Activated naive CD4-positive, alpha-beta T cell treated with anti-CD3 and anti-CD28 coated beads, Interleukin-2, amount 50 U/mL, for 16 hours (primary cell): ENCODE measurements around the gene RPS15.

Experiments used
- DNase-seq: peaks from one replicate; pipeline ENCODE4 v3.0.0-alpha.2; 2020

The RPS15 gene

DNA sequence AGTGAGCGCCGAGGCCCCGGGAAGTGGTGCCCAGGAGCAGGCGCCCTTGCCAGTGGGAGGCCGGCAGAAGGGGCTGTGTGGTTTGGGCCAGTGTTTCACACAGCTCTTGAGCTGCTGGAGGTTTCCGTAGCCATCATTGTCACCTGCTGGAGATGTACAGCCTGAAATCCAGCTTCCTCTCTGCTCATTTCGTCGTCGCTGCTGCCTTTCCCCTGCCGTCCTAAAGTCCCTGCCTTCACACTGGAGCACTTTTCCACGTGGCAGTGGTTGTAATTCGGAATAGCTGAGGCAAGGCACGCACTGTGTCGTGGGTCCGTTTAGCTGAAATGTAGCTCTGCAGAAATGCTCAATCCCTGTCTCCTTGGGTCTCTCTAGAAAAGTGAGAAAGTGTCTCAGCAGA lies 17.6 kb upstream of the RPS15 start:
- DNase-seq, result no peak

DNA sequence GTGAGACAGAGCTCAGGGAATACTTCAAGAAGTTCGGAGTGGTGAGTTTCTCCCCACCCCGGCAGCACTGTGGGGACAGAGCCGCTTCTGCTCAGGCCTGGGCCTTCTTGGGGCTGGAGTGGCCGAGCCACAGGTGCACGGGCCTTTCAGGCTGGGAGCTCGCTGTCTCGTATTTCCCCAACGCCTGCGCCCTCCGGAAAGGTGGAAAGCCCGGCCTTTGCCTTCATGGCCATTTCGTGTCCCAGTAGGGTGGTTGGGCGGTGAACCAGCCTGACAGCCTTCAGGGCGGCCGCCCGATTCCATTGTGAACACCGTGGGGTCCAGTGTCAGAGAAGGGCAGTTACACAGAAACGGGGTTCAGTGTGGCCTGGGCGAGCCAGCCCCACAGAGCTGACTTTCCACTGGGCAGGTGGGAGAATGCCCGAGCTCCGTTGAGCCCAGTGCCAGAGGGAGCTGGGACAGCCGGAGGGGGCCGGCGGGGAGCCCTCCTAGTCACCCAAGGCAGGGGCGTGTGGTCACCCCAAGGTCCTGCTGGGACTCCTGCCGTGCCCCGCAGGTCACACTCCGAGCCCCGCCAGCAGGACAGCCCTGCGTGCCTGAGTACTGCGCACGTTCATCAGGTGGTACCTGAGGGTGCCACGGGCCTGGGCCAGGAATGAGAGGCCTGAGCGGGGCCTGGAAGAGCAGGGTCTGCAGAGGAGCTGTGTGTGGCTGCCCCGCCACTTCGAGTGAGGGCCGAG lies 16.8 kb upstream of the RPS15 start:
- no peak for DNase-seq

DNA sequence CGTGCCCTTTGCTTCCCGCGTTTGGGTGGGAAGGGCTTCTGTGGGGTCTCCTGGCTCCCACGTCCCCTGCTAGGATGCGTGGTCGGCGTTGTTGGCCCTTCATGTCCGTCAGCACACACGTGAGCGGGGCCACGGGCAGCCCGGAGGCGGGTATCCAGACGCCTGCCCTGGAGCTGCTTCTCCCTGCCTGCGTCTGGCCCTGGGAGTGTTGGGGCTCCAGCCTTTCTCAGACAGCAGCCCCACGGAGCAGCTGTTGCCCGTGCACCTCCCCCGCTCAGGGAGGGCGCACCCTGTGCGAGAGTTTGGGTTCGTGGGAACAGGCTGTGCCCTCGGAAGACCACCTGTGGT lies 16.3 kb upstream of the RPS15 start:
- no peak for DNase-seq

DNA sequence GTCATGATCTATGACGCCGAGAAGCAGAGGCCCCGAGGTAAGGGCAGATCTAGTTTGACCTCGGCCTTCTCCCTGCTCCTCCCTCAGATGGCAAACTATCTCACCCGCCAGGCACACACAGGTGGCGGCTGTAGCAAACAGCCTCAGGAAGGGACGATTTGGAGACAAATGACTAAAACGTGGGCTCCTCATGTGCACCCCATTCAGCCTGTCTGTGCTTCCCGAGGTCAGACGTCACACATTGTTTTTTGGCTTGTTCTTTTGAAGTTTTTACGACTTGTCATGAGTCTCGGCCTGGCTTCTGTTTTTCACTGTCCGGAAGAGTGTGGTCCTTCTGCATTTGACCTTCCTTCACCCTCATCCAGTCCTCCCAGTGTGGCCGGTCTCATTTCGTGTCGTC lies 15.8 kb upstream of the RPS15 start:
- DNase-seq, result no peak

DNA sequence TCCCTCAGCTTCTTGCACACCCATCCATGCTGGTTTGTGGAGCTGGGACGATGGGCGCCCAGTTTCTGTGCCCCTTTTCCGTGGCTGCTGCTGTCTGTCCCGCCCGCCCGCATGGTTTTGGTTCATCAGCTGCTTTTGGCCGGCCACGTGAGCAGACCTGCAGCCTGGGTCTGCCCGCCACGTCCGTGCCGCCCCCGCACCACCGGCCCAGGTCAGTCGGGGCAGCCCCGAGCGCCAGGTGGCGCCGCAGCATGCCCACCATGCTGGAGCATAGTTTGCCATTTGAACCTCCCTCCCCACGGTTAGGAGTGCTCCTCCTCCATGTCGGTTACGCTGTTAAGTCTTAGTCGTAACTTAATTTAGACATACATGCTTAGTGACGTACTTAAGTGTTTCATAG lies 15.3 kb upstream of the RPS15 start:
- no peak for DNase-seq

DNA sequence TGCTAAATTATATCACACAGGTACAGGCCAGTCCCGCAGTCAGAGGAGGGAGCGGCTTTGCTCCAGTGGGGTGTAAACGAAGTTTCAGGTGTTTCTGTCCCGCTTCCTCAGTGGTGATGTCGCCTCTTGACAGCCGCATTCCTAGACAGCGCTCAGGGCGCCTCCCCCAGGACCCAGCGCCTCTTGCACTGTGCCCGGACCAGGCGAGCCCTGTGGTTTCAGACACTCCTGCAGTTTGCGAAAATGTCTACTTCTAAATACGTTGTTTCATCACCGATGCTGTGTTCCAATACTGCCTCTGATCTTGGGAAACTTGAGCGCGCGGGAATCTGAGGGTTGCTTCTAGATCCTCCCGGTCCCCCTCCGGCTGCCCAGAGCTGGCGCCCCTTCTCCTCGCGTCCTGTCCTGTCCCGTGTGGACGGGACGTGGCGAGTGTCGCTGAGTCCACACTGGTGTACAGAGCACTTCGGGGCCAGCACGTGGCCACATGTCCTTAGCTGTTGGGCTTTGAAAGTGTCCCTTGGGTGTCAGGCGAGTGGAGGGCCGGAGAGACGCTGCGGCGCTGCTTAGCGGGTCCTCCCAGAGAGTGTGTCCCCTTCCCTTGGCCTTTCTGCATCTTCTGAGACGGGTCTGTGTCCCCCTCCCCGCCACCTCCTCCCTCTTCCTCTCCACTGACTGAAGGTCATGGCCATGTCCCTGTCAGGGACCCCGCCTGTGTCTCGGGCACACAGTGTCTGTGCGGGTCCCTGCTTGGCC lies 14.6 kb upstream of the RPS15 start:
- DNase-seq, result no peak

DNA sequence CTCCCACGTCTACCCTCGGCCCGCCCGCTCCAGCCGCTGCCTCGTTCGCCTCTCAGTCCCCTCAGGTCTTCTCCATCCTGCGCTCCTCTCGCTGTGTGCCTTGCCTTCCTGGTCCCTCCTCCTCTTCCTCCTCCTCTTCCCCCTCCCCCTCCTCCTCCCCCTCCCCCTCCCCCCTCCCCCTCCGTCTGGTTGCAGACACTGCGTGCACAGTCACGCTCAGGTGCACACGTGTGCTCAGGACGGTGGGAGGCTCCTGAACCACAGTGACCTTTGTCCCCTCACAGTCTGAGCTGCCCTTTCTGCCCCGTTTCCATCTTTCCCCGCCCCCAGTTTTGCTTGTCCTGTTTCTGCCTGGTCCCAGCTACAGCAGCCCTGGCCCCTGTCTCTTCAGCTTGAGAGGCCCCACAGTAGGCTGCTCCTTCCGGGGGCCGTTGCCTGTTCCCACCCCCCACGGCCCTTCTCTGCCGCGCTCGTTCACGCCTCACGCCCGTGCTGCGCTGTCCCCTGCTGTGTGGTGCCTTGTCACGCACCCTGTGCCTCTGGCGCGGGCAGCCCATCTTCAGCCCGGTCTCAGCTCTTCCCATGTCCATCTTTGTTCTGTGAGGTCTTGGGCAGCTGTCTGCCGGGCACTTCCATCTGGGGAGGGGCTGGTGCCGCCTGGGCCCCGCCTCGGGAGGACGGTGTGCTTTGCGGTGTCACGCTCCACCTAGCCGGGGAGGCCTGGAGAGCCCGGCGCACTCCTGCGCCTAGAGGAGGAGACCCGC lies 13.8 kb upstream of the RPS15 start:
- DNase-seq, result no peak

DNA sequence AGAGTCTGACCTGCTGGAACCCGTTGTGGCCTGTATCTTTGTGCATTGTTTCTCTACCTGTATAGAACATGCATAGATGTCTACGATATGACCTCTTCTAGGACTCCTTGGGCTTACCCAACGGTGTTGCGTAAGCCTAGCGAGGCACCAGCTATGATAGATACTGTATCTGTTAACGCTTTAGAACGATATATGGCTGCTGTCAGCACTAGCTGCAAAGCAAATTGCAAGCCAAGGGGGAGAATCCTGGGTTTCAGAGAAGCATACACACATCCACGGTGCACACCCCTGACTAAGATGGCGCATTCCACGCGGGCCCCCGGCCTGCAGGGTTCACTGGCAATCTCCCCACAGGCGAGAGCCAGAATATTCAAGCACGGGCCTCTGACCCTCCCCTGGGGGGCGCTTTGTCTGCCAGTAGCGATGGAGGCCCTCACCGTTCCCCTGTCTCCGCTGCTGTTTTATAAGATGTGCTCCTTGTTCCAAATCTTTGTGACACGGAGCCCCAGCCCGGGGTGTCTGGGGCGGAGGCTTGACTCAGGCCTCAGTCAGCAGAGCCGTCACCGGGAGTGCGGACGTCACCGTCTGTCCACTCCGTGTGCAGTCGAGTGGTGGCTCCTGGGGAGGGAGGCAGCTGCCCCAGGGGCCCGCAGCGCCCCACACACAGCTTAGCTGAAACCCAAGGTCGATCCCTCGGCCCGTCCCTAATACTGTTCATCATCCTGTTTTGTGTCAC lies 12.9 kb upstream of the RPS15 start:
- no peak for DNase-seq

DNA sequence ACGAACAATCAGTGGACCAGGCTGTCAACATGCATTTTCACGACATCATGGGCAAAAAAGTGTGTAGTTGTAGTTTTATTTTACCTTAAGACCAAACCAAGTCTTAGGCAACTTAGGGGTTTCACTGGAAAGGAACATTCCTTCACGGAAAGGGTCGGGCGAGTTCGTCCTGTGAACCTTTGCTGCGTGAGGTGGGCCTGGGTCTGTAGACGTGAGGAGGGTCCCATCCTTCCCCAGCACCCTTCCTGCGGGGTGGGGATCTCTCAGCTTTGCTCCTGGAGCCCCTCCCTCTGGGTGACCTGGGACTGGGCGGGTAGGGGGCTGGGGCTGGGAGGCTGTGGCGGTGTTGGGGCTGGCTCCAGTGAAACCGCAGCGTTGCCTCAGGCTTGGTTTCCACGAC lies 12.3 kb upstream of the RPS15 start:
- no peak for DNase-seq

DNA sequence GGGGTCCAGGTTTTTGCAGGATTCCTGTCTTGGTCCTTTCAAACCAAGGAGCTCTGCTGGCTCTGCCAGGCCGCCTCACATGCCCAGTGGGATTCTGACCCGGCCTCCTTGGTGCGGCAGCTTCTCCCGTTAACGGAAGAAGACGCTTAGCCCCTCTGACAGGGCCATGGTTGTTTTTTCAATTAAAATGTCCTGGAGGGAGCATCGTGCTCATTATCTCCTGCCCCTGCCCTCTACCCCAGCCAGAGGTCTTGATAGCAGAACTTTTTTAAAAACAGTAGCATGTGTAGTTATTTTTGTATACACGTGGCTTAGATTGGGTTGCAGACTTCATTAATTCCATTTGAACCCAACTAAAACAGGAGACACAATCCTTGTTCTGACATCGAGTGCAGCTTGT lies 11.5 kb upstream of the RPS15 start:
- no peak for DNase-seq

DNA sequence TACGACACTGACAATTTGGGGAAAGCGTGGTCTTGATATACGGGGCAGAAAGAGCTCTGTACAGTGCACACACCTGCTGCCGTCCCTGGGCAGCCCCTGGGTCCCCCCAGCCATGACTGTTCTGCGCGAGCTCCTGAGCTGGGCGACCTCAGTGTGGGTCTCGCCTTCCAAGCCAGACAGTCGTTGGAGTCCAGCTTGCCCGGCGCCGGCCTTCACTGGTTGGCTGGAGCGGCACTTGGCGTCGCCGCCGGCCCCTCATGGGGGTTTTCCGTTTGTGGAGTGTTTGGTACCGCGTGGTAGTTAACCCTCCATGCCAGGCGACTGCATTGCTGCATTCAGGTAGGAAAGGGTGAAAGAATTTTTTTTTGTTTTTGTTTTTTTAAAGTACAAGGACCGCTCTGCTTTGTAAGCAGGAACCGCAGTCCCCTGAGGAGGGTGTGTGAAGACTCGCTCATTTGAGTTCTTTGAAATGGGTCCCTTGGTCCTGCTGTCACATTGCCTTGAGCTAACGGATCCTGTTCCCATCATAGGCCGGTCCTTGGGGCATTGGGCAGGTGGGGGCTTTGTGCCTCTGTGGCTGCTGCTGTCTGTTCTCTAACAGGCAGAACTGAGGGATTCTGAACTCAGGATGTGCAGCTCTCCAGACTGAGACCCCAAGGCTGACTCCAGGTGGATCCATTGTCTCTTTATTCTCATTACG lies 10.8 kb upstream of the RPS15 start:
- no peak for DNase-seq

DNA sequence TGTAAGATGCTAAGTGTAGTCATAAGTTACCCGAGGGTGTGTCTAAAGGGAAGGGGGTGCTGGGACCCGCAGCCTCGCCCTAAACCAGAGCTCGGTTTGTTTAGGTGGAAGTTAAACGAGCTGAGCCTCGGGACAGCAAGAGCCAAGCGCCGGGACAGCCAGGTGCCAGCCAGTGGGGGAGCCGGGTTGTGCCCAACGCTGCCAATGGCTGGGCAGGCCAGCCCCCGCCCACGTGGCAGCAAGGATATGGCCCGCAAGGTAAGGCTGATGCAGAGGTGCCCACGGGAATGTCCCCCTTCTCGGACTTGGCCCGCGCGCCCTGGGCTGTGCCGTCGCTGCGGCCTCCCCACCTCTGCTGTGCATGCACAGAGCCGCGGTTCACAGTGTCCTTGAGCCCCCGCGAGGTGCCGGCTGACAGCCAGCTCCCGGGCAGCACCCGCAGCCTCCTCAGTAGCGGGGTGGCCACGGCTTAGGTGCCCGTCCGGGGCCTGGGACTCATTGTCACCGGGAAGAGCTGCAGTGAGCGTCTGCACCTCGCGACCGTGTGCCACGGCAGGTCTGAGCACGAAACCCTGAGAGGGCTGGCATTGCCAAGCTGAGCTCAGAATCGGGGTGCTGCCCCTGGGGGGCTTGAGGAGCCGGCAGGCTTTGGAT lies 9.3 kb upstream of the RPS15 start:
- no peak for DNase-seq

DNA sequence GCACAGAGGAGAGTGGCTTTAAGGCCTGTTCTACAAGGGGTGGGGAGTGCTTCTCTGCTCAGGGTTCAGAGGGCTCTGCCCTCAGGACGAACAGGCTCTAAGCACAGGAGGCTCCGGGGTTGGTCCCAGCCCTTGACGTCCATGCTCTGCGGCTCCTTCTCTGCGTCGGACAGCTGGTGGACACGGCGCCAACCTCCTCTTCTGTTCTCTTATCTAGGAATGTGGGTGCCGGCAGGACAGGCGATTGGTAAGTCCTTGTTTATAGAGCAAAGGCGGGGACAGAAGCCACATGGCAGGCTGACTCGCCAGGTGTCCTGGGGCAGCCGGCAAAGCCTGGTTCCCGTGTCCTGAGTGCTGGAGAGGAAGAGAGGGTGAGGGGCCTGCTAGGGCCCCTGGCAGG lies 8.4 kb upstream of the RPS15 start:
- DNase-seq, result no peak

DNA sequence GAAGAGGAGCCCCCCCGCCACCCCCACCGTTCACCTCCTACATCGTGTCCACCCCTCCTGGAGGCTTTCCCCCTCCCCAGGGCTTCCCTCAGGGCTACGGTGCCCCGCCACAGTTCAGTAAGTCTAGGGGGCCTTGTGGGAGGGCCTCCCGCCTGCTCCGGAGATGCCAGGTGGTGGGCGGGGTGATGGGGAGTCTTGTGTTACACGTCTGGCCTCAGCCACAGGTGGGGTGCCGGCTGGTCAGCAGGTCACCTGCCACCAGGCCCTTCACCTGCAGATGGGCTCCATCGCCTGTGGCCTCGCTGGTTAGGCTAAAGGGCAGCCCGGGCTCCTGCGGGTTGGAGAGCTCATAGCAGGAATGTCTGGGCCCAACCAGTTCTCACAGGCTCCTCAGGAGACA lies 8.0 kb upstream of the RPS15 start:
- DNase-seq, result no peak

DNA sequence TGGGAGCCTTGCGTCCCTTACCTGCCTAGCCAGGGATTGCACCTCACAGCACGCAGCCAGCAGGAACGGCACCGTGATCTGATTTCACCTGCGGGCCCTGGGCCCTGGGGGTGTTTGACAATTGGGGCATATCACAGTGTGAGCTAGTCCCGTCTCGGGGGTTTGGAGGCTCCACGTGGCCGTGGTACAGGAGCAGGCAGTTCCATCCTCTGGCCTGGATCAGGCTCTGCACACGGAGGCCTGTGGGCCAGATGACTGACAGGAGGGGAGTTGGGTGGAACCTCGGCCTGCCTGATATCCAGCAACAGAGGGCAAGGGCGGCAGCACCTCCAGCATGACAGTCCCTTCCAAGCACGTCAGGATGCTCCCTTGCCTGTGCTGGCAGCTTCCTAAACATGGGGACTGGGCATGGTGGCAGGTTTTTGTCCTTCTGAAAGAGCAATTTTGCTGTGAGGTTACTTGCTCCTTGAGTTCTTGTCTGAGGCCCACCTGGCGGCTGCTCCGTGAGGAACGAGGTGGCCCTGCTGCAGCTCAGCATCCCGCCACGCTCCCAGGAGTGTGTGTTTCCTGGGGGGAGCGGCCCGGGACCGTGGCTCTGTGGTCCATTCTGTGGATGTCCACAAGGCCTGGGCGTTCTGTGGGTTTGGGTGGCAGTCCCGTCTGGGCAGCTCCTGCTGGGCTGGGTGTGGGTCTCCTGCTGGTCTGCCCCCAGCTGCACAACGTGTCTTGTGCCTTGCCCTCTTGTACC lies 6.3 kb upstream of the RPS15 start:
- no peak for DNase-seq

DNA sequence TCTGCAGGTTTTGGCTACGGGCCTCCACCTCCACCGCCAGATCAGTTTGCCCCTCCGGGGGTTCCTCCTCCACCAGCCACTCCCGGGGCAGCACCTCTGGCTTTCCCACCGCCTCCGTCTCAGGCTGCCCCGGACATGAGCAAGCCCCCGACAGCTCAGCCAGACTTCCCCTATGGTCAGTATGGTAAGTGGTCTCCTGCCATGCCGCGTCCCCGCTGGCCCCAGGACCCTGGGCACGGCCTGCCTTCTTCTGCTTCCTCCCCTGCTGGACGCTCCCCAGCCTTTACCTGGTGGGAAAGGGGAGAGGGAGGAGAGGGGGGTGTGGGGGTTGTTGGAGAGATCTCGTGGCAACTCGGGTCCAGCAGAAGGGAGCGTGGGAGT lies 5.7 kb upstream of the RPS15 start:
- no peak for DNase-seq

DNA sequence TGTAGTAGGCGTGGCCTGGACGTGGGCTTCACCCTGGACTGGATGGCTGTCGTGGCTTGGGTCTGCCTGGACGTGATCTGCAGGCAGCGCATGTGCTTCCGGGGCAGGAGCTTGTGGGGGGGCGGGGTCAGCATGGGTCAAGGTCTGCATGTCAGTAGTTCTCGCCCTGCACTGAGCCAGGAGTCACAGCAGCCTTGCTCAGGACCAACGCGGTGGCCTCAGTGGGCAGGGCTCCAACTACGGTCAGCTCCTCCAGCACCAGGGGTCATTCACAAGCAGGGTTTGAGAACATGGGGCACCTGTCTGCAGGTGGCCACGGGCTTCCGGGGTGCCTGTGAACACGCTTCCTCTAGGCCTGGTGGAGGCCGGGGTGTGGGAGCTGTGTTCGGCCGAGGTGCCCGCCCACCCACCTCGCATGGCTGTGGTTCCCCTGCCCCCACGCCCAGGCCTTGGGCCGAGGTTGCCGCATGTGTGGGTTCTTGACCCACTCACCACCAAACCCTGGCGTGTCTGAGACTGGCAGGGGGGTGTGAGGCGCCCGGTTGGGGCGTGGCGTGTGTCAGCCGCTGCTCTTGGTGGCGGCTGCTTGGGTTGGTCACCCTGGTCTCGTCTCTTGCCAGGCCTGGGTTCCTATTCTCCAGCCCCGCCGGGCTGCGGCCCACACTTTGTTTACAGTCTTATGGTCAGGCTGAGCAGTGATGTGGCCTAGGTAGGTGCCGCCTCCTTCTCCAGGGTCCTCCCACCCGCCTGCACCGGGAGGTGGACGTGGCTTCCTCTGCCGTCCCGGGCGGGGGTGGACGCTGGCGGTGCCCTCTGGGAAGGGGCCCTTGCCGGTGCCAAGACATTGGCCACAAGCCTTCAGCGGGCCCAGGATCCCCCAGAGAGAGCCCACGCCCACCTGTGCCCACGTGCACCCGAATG lies 4.8 kb upstream of the RPS15 start:
- DNase-seq, result no peak

DNA sequence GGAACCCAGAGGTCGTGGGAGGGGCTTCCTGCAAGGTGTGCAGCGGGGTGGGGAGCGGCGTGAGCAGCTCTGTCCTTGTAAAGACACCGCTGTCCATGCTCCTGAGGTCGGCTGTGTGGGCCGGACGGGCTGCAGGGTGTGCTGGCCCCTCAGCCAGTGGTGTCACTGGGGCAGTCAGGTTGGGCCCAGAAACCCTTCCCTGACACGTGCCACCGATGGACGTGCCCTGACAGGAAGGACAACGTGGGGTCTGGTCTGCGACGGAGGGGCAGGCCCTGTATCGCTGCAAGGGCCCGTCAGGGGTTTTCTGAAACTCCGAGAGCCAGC lies 4.2 kb upstream of the RPS15 start:
- no peak for DNase-seq

DNA sequence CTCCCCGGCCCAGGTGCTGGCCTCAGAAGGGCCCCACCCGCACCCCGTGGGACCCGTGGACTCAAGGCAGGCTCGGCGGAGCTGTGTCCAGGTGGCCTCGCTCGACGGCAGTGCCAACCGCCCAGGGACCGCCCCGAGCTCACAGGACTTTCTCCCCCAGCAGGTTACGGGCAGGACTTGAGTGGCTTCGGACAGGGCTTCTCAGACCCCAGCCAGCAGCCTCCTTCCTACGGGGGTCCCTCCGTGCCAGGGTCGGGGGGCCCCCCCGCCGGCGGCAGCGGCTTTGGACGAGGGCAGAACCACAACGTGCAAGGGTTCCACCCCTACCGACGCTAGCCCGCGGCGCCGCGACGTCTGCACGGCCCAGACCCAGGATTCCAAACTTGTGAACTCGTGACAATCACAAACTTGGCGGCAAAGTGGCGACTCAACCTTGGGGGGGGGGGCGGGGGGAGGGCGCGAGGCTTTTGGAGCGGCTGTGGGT lies 3.6 kb upstream of the RPS15 start:
- DNase-seq, result no peak

DNA sequence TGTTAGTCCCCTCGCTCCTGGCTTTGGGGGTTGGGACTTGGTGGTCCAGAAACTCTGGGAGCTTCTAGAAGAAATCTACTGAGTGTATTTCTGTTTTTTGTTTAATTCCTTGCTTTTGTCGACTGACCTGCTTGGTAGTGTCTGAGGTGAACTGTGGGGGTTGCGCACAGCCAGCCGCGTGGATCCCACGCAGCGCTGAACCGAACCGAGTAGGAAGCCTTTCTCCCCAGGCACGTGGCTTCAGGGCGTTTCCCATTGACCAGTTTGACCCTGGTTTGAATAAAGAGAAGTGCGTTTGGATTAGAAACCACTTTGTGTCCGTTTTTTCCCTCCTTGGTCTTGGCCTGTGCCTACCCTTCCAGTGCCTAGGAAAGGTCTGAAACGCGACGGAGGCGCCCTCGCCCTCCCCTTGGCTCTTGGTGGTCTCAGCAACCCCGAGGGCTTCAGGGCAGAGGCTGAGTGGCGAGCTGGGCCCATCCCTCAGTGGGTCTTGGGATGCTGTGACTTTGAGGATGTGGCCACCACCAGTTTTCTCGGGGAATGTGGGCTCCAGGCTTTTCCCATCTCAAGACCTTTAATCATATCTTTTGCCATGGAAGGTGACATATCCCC lies 2.7 kb upstream of the RPS15 start:
- DNase-seq, result no peak
